Mucosa of rectum (tissue), 2 donors: ENCODE measurements around the gene UBXN1.
"Not testable (repeated sequence)": the region's sequence is repeated elsewhere in the genome, so short reads cannot be mapped to it uniquely, and the experiment has no call there.

ENCODE experiments used
- H3K27ac ChIP-seq, 2 donors: one replicate each; pipeline ENCODE4 v1.7.0; 2013; ENCODE audit warnings: inconsistent platforms in 2 of 2, low read depth in 2 of 2, low read length in 2 of 2
- H3K27me3 ChIP-seq, 2 donors: one replicate each; pipeline ENCODE4 v1.7.0; 2013; ENCODE audit warnings: low read length in 2 of 2; ENCODE audit not compliant: control insufficient read depth in 2 of 2, insufficient read depth in 2 of 2
- H3K36me3 ChIP-seq, 2 donors: one replicate each; pipeline ENCODE4 v1.7.0; 2013; ENCODE audit warnings: low read length in 2 of 2; ENCODE audit not compliant: control insufficient read depth in 2 of 2, insufficient read depth in 2 of 2
- H3K4me1 ChIP-seq, 2 donors: one replicate each; pipeline ENCODE4 v1.7.0; 2013; ENCODE audit warnings: low read length in 2 of 2, mild to moderate bottlenecking in 1 of 2; ENCODE audit not compliant: control insufficient read depth in 2 of 2, insufficient read depth in 2 of 2
- H3K4me3 ChIP-seq, 2 donors: one replicate each; pipeline ENCODE4 v1.7.0; 2013; ENCODE audit warnings: low read length in 2 of 2
- H3K9ac ChIP-seq, 2 donors: one replicate each; pipeline ENCODE4 v1.7.0; 2013; ENCODE audit warnings: low read length in 2 of 2, low read depth in 1 of 2, mild to moderate bottlenecking in 1 of 2
- H3K9me3 ChIP-seq, 2 donors: one replicate each; pipeline ENCODE4 v1.7.0; 2013; ENCODE audit warnings: low read length in 2 of 2; ENCODE audit not compliant: control insufficient read depth in 2 of 2
- donor health status: healthy.
- donor health status: Normal muscosa, but diverticular disease.

Gene UBXN1

GRCh38 chr11:62675415-62675814 lies 3.5 kb downstream of the UBXN1 start:
- not testable (repeated sequence) for H3K27ac ChIP-seq, H3K4me3 ChIP-seq, H3K9me3 ChIP-seq, H3K9ac ChIP-seq, H3K27me3 ChIP-seq
- Histone ChIP-seq H3K36me3 (peaks cover 19 to 23% of the 10 kb centered on the region in 2 donors), H3K4me1 (peaks cover 28 to 30% of the 10 kb centered on the region in 2 donors)

GRCh38 chr11:62673196-62673525 lies 5.7 kb downstream of the UBXN1 start:
- peaks cover 19 to 23% of the 10 kb centered on the region in 2 donors for H3K36me3 ChIP-seq
- peak overlapping the region; percentile 87 to 92 for H3K27ac ChIP-seq
- no peak overlapping the region for H3K4me3 ChIP-seq
- H3K9me3 ChIP-seq: no peaks in the 10 kb centered on the region
- peaks cover 29 to 30% of the 10 kb centered on the region in 2 donors for H3K4me1 ChIP-seq
- H3K27me3 ChIP-seq: no peaks in the 10 kb centered on the region
- peak overlapping the region in 1 of 2 donors; percentile 95 for H3K9ac ChIP-seq

GRCh38 chr11:62671608-62672389 lies 7.1 kb downstream of the UBXN1 start, which contains the start of the genes LBHD1 and UQCC3:
Gene LBHD1, minus strand, starts transcription at chr11:62672267. Its CDS starts 2,236 bp downstream, at chr11:62670031.
Gene UQCC3, plus strand, starts transcription at chr11:62671673. Its CDS starts 73 bp downstream, at chr11:62671746.
- peak within 1 kb of the TSS; percentile 87 to 92 for H3K27ac ChIP-seq
- peak within 1 kb of the TSS; percentile 94 to 98 for H3K4me3 ChIP-seq
- peak within 1 kb of the TSS; percentile 86 to 95 for H3K9ac ChIP-seq
- H3K9me3 ChIP-seq: no peaks in the 10 kb centered on the region
- peaks cover 24 to 30% of the 10 kb centered on the region in 2 donors for H3K4me1 ChIP-seq
- no peaks in the 10 kb centered on the region for H3K27me3 ChIP-seq
- H3K36me3 ChIP-seq: peaks cover 13 to 20% of the 10 kb centered on the region in 2 donors

GRCh38 chr11:62671236-62671607 lies 7.7 kb downstream of the UBXN1 start:
- no peaks in the 10 kb centered on the region for H3K27me3 ChIP-seq
- peak overlapping the region; percentile 94 to 98 for H3K4me3 ChIP-seq
- peak overlapping the region; percentile 87 to 92 for H3K27ac ChIP-seq
- H3K36me3 ChIP-seq: peaks cover 8 to 14% of the 10 kb centered on the region in 2 donors
- no peaks in the 10 kb centered on the region for H3K9me3 ChIP-seq
- H3K9ac ChIP-seq: peak overlapping the region; percentile 86 to 95
- peaks cover 30 to 35% of the 10 kb centered on the region in 2 donors for H3K4me1 ChIP-seq

GRCh38 chr11:62669420-62670161 lies 9.3 kb downstream of the UBXN1 start:
- peaks cover 8 to 11% of the 10 kb centered on the region in 2 donors for H3K36me3 ChIP-seq
- H3K27ac ChIP-seq: peak overlapping the region; percentile 39 to 56
- H3K27me3 ChIP-seq: no peaks in the 10 kb centered on the region
- H3K4me1 ChIP-seq: peaks cover 34 to 39% of the 10 kb centered on the region in 2 donors
- peak overlapping the region; percentile 26 to 36 for H3K9ac ChIP-seq
- no peaks in the 10 kb centered on the region for H3K9me3 ChIP-seq
- no peak overlapping the region for H3K4me3 ChIP-seq

GRCh38 chr11:62667460-62667859 lies 11.4 kb downstream of the UBXN1 start:
- Histone ChIP-seq H3K4me1 (peaks cover 31 to 32% of the 10 kb centered on the region in 2 donors), H3K27ac (no peak overlapping the region), H3K27me3 (no peaks in the 10 kb centered on the region), H3K9ac (no peak overlapping the region), H3K36me3 (peaks cover 12 to 14% of the 10 kb centered on the region in 2 donors), H3K4me3 (no peak overlapping the region), H3K9me3 (no peaks in the 10 kb centered on the region)

- peak overlapping the region; percentile 91 to 96 for H3K4me3 ChIP-seq
- peaks cover 12 to 14% of the 10 kb centered on the region in 2 donors for H3K36me3 ChIP-seq
- no peaks in the 10 kb centered on the region for H3K9me3 ChIP-seq
- H3K4me1 ChIP-seq: peaks cover 28% of the 10 kb centered on the region in 2 donors
- peak overlapping the region; percentile 94 to 96 for H3K9ac ChIP-seq
- H3K27ac ChIP-seq: peak overlapping the region; percentile 91 to 92
- no peaks in the 10 kb centered on the region for H3K27me3 ChIP-seq
These were observed 12.5 kb downstream of the UBXN1 start for GRCh38 chr11:62666259-62666926.

GRCh38 chr11:62665599-62666258 lies 13.1 kb downstream of the UBXN1 start:
- H3K9me3 ChIP-seq: no peaks in the 10 kb centered on the region
- H3K27me3 ChIP-seq: no peaks in the 10 kb centered on the region
- H3K4me3 ChIP-seq: peak overlapping the region; percentile 91 to 96
- H3K36me3 ChIP-seq: peaks cover 12 to 14% of the 10 kb centered on the region in 2 donors
- H3K9ac ChIP-seq: peak overlapping the region; percentile 94 to 96
- peaks cover 22 to 24% of the 10 kb centered on the region in 2 donors for H3K4me1 ChIP-seq
- H3K27ac ChIP-seq: peak overlapping the region; percentile 91 to 92

- Histone ChIP-seq H3K27ac (peak within 1 kb of the TSS; percentile 91 to 92), H3K4me1 (peaks cover 21 to 22% of the 10 kb centered on the region in 2 donors), H3K9me3 (no peaks in the 10 kb centered on the region), H3K27me3 (no peaks in the 10 kb centered on the region), H3K4me3 (peak within 1 kb of the TSS; percentile 91 to 96), H3K36me3 (peaks cover 12 to 14% of the 10 kb centered on the region in 2 donors), H3K9ac (peak within 1 kb of the TSS; percentile 94 to 96)
These were observed 13.7 kb downstream of the UBXN1 start, which contains the start of the genes C11orf98 and CSKMT for GRCh38 chr11:62665075-62665598. Gene C11orf98, minus strand, starts transcription at chr11:62665210. Its CDS starts 41 bp downstream, at chr11:62665169. Gene CSKMT, plus strand, starts transcription at chr11:62665312. Its CDS starts 568 bp downstream, at chr11:62665880.
